ENCODE measurements around the gene TERT.
"Not testable (repeated sequence)": the region's sequence is repeated elsewhere in the genome, so short reads cannot be mapped to it uniquely, and the experiment has no call there.

TERT gene

DNA sequence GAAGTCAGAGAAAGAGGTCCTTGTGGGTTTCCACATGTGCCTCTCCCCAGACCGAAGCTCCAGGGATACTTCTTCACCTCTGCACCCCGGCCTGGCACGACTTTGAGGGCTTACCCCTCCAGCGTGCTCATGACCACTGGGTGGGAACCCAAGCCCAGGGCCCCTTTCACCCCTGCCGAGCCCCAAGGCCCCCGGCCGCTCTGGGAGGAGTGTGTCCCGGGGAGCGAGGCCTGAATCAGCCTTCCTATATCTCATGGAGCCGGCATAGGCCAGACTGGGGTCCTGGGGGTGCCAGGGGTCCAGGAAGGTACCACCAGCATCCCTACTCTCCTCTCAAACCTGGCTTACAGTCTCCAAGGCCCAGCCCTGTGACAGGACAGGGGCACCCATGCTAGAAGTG lies 17.1 kb downstream of the TERT start:
- no peak for DNase-seq

DNA sequence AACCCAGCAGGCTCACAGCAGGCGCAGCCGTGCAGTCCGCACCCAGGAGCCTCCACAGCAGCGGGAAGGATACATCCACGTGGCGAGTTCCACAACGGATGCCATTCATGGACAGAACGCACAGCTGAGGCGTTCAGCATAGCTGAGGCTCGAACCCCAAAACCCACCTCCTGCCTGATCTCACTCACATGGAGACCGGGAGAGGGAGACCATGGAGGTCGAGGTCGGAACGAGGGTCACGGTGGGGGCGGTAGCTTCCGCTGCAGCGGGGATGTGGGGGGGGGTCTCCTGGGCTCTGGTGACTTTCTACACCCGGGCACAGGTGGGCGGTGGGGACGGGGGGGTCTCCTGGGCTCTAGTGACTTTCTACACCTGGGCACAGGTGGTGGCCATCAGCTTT lies 17.5 kb downstream of the TERT start:
- no peak for DNase-seq

DNA sequence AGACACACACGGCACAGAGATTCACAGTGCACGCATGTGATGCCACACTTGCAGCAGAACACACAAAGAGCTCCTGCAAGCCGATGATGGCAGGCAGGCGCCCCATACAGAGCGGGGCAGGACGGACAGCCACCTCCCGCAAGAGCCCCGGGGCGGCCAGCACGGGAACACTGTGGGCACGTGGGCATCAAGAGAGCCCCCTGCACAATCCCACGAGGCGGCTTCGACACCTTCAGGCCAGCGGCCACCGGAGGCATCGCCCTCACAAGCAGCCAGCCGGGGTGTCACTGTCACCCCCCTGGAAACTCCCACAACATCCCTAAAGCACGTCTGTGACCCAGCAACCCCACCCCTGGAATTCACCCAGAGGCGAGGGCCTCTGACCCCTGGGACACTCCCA lies 17.9 kb downstream of the TERT start:
- no peak for DNase-seq

DNA sequence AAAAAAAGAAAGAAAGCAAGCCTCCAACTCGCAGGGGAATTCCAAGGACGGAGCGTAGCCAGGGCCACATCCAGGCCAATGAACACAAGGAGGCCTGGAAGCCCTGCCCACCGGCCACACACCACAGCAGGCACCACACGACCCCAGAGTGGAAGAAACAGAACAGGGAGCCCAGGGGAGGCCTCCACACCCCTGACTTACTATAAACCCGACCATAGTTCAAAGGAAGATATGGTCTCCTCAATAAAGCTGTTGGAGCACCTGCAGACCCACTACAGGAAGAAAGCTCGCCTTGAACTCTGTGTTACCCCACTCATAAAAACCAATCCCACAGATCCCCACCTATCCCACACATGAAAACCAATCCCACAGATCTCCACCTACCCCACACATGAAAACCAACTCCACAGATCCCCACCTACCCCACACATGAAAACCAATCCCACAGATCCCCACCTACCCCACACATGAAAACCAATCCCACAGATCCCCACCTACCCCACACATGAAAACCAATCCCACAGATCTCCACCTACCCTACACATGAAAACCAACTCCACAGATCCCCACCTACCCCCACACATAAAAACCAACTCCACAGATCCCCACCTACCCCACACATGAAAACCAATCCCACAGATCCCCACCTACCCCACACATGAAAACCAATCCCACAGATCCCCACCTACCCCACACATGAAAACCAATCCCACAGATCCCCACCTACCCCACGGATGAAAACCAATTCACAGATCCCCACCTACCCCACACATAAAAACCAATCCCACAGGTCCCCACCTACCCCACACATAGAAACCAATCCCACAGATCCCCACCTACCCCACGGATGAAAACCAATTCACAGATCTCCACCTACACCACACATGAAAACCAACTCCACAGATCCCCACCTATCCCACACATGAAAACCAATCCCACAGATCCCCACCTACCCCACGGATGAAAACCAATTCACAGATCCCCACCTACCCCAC lies 19.2 kb downstream of the TERT start:
- not testable (repeated sequence) for DNase-seq

DNA sequence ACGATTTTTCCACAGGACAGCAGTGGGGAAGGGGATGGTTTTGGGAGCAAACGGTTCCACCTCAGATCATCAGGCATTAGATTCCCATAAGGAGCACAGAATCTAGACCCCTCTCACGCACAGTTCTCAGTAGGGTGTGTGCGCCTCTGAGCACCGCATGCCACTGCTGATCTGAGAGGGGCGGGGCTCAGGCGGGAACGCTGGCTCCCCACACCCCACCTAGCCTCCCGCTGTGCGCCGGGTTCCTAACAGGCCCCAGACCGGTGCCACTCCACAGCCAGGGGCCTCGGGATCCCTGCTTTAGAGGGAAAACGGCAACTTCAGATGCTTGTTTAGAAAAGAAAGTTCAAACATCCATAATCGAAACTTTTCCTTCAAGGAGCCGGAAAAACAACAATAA lies 20.4 kb downstream of the TERT start:
- no peak for DNase-seq

DNA sequence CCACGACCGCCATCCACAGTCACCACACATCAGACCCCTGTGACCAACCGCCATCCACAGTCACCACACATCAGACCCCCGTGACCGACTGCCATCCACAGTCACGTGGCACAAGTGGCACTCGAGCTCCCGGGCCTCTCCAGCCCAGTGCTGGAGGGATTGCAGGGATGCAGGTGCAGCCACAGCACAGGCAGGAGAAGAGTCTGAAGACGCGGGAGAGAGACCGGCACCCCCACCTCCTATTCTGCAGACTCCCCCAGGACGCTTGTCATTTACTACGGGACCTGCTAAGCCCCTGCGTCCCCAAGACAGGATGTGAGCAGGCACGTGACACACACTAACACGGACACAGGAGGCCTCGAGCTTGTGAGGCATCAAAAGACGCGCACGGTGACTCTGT lies 21.1 kb downstream of the TERT start:
- DNase-seq: no peak

DNA sequence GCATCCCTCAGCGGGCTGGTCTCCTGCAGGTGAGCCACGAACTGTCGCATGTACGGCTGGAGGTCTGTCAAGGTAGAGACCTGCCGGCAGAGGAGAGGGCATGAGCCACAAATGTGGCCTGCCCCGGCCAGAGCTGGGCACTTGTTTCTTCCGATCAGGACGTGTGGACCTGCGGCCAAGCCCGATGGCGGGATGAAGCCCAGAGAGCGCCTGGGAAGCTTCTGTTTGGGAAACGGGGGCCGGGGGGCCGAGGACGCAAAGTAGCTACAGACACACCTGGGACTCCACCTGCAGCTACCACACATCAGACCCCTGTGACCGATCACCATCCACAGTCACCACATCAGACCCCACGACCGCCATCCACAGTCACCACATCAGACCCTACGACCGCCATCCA lies 22.7 kb downstream of the TERT start:
- no peak for DNase-seq

DNA sequence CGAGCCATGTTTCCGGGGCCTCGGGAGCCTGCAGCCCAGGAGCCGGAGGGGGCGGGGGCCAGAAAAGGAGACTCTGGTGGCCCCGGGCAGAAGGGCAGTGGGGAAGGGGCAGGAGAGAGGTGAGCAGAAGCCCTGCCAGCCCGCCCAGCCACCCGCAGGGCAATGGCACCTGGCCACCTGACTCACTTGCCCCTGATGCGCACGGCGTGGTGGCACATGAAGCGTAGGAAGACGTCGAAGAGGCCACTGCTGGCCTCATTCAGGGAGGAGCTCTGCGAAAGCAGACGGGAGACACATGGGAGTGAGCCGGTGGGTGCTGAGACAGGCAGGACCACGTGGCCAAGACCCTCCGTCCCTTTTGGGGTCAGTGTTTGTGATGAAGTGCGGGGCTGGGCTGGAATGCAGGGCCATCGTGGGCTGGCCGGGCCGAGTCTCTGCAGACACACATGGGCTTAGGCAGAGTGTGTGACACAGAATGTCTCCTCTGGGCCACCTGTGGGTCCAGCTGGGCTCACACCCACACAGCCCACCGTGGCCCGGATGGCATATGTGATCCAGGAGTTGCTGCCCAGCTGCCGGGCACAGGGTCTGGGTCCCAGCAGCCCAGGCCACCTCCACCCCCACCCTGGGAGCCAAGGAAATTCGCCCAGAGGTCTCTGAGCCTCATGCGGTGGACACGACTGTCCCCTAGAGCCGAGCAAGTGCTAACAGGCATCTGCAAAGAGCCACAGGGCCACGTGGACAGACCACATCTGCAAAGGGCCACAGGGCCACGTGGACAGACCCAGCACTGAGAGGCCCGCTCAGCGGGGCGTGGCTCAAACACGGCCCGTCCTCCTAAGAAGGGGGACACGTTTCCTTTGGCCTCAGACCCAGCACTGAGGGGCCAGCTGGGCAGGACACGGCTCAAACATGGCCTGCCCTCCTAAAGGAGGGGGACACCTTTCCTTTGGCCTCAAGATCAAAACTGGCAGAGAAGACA lies 23.6 kb downstream of the TERT start:
- DNase-seq: no peak

DNA sequence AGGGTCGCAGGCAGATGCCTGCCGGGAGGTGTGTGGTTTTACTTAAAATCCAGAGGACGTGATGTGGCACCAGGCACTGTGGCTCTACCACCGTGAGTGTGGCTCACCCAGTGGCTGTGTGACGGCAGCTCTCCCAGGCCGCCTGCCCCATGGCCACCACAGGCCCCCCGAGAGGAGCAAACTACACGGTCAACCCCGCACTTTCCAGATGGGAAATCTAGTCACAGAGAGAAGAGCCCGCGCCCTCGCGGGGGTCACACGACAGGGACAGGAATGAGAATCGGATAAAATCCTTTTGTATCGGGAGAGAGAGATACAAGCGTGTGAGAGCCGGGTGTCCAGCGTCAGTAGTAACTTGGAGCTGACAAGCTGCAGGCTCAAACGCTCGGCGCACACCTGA lies 24.4 kb downstream of the TERT start:
- DNase-seq: no peak

DNA sequence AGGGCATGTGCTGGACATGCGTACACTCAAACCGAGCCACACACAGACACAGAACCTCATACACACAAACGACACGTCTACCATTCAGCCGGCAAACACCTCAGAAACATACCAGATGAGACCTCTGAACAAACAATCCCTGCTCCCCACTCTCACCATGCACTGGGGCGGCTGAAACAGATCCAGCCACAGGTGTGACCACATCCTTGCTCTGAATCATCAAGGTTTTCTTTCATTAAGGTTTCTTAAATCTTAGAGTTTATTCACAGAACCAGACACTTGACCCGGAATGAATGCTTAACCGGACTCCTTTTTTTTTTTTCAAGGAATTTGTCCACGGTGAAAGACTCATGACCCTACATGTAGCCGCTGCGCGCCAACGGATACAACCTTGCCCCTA lies 26.2 kb downstream of the TERT start:
- DNase-seq: peak; percentile 63

DNA sequence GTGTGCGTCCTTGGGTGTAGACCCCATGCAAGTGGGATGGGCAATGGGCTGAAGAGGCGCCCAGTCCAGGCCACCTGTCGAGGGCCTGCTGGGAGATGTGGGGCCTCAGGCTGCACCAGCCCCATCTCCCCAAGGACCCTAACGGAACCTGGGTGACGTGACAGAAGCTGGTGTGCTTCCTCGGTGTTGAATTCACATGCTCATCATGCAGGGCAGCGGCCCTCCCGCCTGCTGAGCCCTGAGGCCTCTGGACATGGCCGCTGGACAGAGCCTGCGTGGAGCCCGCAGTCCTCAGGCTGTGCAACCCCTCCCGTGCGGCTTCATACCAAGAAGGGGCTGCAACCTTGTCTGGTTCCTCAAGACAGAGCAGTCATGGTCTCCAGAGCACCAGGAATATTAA lies 26.8 kb downstream of the TERT start:
- DNase-seq: no peak

DNA sequence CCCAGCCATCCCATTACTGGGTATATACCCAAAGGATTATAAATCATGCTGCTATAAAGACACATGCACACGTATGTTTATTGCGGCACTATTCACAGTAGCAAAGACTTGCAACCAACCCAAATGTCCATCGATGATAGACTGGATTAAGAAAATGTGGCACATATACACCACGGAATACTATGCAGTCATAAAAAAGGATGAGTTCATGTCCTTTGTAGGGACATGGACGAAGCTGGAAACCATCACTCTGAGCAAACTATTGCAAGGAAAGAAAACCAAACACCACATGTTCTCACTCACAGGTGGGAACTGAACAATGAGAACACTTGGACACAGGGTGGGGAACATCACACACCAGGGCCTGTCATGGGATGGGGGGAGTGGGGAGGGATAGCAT lies 27.4 kb downstream of the TERT start:
- not testable (repeated sequence) for DNase-seq

DNA sequence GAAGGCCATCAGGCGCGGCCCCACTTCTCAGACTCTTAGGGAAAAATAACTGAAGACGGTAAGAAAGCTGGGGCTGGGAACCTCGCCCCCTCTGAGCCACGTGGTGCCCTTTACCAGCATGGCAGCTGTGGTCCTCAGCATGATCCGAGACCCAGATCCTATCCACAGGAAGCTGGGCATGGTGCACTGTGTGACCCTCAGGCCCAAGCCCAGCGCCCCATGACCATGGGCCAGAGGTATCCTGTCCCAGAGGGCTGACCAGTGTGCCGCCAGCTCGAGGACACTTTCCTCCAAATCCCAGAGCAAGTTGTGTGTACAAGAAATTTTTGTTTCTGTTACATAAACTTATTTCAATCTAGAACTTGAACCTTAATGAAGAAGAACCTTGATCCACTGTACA lies 28.1 kb downstream of the TERT start:
- DNase-seq: no peak

DNA sequence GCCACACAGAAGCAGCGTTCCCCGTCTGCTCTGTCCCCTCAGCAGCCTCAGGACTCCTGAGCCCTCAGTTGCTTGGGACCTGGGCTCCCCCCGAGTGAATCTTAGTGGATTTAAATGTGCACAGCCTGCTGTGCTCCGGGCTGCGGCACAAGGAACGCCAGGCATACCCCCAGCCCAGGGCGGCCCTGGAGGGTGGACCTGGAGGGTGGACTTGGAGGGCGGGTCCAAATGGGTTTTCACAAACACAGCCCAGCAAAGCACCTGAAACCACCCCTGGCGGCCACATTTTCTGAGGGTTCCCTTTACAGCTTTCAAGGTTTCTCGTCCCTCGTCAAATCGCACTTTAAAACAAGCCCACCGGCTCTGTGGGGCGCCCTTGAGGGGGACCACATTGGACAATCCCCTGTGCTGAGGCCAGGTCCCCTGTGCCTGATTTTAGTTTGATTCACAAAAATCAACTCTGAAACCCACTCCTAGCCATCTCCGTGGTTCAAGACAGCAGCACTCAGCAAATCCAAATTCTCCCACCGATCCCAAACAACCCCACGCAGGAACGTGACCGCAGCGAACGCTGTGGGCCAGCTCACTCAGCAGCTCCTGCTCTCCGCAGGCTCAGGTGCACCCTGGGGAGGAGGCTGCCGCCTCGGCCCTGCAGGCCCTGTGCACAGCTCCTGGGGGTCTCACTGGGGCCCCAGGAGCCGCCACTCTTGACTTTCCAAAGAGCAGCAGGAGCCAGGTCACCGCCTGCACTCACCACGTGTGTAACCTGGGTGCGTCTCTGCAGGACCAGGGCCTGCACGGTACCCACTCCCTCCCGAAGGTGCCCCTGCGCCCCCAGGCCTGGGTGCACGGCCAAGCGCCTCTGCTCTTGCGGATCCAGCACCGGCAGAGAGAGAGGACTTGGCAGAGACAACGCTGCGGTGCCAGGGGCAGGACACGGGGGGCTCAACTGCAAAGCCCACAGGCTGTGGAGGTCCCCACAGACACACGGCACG lies 29.1 kb downstream of the TERT start:
- no peak for DNase-seq

DNA sequence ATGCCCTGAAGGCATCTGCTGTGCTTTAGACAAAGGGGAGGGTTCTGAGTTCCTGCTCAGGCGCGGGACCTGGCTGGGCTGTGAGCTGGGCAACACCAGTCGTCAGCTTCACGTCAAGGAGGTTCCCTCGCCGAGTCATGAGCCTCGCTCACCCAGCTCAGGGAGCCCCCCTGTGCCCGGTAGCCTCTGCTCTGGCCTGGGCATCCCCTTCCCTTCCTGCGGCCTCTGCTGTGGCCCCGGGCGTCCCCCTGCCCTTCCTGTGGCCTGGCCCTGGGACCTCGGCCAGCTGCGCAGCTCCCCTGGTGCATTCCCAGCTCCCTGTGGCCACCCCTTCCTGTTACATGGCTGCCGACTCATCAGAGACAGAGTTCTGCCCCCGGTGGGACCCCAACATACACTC lies 29.8 kb downstream of the TERT start:
- no peak for DNase-seq

DNA sequence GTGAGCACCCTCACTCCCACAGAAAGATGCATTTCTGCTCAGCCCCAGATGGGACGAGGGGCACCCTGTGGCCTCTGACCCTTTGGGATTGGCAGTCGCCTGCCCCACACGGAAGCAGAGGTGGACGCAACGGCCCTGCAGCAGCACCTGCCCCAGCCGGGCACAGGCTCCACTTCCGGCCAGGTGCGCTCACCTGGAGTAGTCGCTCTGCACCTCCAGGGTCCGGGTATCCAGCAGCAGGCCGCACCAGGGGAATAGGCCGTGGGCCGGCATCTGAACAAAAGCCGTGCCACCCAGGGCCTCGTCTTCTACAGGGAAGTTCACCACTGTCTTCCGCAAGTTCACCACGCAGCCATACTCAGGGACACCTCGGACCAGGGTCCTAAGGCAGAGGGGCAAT lies 30.7 kb downstream of the TERT start:
- no peak for DNase-seq

DNA sequence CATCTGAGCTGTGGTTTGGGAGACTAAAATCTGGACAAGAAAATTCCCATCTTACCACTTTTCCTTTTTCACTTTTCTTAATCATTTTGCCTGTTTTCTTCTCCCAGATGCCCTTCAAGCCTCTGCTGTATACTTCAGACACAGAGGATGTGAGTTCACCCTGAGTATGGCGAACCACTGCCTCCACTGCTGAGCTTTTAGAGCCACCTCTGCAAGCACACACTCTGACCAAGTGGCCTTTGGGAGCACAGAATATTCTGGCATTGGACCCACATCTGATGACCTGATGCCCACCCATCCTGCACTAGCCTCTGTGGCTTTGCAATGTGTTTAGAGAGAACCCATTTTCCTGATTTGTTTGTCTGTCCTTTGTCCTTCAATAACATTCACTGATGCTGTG lies 32.5 kb downstream of the TERT start:
- DNase-seq: no peak

DNA sequence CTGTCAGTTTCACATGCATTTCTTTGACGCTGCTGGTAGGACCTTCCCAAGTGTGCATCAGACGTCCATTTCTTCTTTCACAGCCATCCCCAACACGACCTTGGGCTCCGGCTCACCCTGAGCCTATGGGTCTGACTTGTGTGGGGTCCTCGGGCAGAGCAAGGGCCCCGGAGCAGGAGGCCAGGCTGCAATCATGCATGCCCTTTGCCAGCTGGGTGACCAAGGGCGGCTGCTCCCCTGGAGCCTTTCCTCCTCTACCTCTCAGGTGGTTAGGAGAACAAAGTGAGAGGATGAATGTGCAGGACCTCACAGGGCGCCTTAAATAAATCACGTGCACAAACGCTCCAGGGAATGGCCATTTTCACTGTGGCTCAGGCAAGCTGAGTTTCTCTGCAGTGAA lies 33.2 kb downstream of the TERT start:
- DNase-seq: no peak

DNA sequence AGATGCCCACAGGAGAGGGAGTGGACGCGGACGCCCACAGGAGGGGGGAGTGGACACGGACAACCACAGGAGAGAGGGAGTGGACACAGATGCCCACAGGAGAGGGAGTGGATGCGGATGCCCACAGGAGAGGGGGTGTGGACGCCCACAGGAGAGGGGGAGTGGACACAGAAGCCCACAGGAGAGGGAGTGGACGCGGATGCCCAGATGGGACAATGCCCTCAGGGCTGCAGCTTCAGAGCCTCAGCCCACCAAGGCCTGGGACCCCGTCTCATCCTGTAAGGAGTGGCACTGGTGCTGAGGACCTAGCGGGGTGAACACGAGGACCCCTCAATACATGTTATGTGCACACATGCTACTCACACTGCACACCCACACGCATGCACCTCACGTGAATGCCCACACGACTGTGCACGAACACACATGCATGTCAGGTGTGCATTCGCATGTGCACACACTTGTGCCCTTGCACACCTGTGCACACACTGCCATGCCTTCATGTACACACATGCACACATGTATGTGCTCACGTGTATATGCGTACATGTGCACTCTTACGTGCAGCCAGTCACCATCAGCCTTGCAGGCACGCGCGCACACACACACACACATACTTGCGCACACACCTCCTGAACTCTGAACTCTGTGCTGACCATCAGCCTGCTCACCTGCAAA lies 34.9 kb downstream of the TERT start:
- no peak for DNase-seq

DNA sequence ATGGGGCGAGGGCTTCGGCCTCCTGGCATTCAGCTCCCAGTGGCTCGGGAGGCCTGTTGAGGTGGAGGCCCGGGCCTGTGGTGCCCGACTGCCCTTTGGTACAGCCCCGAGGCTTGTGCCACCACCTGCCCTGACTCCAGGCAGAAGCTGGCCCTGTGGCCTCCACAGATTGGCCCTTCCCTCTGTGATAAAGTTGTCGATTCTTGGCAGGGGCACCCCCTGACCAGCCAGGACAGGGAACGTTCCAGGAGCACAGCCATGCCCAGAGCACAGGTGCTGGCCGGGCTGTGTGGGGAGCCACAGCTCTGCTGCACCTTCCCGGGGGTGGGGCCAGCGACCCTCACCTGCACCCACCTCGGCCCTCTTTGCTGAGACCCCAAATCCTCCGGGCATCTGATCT lies 37.0 kb downstream of the TERT start:
- no peak for DNase-seq

DNA sequence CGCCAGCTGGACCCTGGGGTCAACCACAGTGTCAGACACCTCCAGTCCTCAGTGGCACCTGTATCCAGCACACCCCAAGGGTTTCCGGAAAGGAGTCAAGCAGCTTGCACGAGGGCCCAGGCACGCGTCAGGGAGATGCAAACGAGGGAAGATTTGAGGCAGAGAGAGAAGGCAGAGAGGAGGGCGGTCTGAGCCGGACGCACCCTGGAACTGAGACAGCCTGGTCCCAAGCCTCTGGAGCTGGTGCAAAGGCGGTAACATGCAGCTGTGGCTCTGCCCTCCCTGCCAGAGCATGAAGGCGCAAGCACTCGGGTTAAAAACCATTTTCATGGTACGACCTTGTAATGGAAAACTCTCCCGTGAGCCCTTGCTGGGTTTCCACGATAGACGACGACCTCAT lies 37.5 kb downstream of the TERT start:
- DNase-seq: no peak

DNA sequence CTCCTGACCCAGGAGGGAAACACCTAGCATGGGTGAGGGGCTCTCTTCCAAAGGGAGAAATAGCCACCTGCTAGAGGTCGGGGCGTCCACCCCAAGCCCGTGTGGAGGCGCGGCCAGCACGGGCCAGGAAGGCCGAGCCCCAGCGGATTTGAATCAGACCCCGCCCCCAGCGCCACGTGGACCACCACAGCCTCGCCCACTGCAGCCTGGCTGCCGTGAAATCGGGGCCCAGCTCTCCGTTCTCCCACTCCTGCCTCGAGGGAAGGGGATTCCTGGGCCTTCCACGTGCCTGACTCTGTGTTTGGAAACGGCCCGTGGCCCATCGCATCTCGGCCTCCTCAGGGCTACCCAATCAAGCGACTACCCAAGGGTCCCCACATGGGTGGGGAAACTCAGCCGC lies 38.1 kb downstream of the TERT start:
- DNase-seq: no peak

Measured in stimulated activated CD8-positive, alpha-beta memory T cell treated with anti-CD3 and anti-CD28 coated beads, Interleukin-4, amount 100 ng/mL, for 48 hours (primary cell).